GM12891 (cell line): ENCODE data around the gene CDC42BPA.

Source experiments
- PAX5 ChIP-seq: IDR thresholded peaks from 2 replicates; pipeline ENCODE4 v1.6.1; 2011; ENCODE audit warnings: low read length, moderate library complexity, mild to moderate bottlenecking; ENCODE audit not compliant: insufficient read depth, severe bottlenecking
- POLR2A ChIP-seq: IDR thresholded peaks from 2 replicates; pipeline ENCODE4 v1.6.1; 2011; ENCODE audit warnings: low read depth, low read length, control low read depth

DNA sequence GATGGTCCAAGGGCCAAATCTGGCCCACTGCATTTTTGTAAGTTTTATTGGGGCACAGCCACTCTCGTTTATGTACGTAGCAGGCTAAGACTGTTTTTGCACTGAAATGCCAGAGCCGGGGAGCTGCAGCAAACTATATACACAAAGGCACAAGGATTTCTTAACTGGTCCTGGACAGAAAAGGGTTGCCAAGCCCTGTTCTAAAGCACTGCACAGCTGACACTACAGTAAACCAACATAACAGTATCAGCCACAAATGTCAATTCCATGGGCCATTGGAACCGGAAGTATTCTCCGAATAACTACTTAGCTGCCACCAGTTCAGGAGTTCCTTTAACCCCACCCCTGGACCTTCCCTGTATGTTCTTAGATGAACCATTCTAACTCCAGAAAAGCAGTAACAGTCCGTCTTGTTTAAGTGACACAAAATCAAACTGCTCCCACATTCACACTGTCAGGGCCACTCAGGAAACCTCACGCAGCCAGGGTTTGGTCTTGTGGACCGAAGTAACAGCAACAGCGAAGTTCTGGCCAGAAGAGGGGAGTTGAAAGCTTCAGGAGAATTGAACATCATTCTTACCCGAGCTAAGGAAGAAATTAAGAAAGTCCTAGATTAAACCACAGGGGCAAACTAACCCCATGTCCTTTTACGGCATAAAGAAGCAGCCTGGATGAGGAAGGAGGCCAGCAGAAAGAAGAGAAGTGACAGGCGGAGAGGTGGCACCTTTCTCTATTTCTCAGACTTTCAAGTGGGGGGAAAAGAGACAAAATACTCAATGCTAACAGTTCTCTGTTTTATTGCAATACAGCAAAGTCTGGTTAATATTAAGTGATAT, 329.0 kb downstream of the CDC42BPA start:
- TF ChIP-seq PAX5 = no peak
- no peak for TF ChIP-seq POLR2A
